K562 (cell line): ENCODE results near the gene PSMG3. TPM values are rescaled to one million over a fixed set of nuclear protein-coding genes. Genes with fewer than 3 reads are reported as not detected.

Experiments used
- ATAC-seq: fragments of 200-7000 bp; cut with Tn5 transposase; 3 replicates; pipeline ENCODE4 v1.9.1; 2020; ENCODE audit warnings: moderate library complexity
- BruUV-seq: library from RNA; stranded (reverse); fragments of 400-500 nt; replicated peaks from 2 replicates; lab custom pipeline; 2021; lab: Mats Ljungman, UMichigan
- CTCF ChIA-PET: fragments of 300-600 bp; formaldehyde crosslinking; extraction: SDS; loops from one replicate; lab custom pipeline; 2021; ENCODE audit warnings: low intra/inter-chr PET ratio; lab: Yijun Ruan, JAX
- POLR2A ChIA-PET: fragments of 300-600, 350-650 bp; sonication (Branson Sonifier 250); formaldehyde crosslinking; extraction: SDS; loops from one replicate; lab custom pipeline; 2021; ENCODE audit warnings: antibody characterized with exemption, inconsistent platforms; lab: Yijun Ruan, JAX
- DNase-seq, 4 experiments: peaks; one replicate each; pipeline versions ENCODE4 v3.0.0 to v3.0.0-alpha.2; 2011 to 2018; ENCODE audit warnings: low spot score in 3 of 4, mixed read lengths in 3 of 4; ENCODE audit errors: extremely low read depth in 1 of 4
- FAIRE-seq: peaks from 2 replicates; lab custom pipeline; 2011; peaks lifted over from hg19 to GRCh38; lab: Jason Lieb, UNC
- H2AFZ ChIP-seq: 2 replicates; pipeline ENCODE4 v1.6.0; 2011; ENCODE audit warnings: low read depth, low read length, control low read depth, inconsistent platforms
- H3K27ac ChIP-seq: fragments of 200-600 bp; 3 replicates; pipeline ENCODE4 v1.8.0; 2011; ENCODE audit warnings: low read depth, mild to moderate bottlenecking, control low read depth, inconsistent platforms, low read length, moderate library complexity, mixed read lengths; ENCODE audit errors: extremely low read depth
- H3K27me3 ChIP-seq, 2 experiments: fragments of 300-600 bp in 1 of 2; 2 replicates in 1 of 2; 3 replicates in 1 of 2; pipeline versions ENCODE4 v1.6.0 to v1.8.0; 2011; ENCODE audit warnings: inconsistent platforms in 2 of 2, low read length in 2 of 2, mild to moderate bottlenecking in 1 of 2, mixed read lengths in 1 of 2, moderate library complexity in 1 of 2; ENCODE audit not compliant: control insufficient read depth in 2 of 2, insufficient read depth in 2 of 2
- H3K36me3 ChIP-seq: fragments of 300-600 bp; 3 replicates; pipeline ENCODE4 v1.8.0; 2011; ENCODE audit warnings: mild to moderate bottlenecking, low read length, inconsistent platforms; ENCODE audit not compliant: control insufficient read depth, insufficient read depth
- H3K4me1 ChIP-seq, 2 experiments: fragments of 200-600 bp in 1 of 2; replicated peaks in 1 of 2; 2 replicates in 1 of 2; 3 replicates in 1 of 2; pipeline versions ENCODE4 v1.5.1 to v1.8.0; 2011; ENCODE audit warnings: inconsistent platforms in 2 of 2, low read length in 2 of 2, mild to moderate bottlenecking in 1 of 2, mixed read lengths in 1 of 2, moderate library complexity in 1 of 2; ENCODE audit not compliant: control insufficient read depth in 2 of 2, insufficient read depth in 2 of 2
- H3K4me2 ChIP-seq: 2 replicates; pipeline ENCODE4 v1.6.1; 2011; ENCODE audit warnings: low read length, control low read depth, inconsistent platforms, mixed read lengths; ENCODE audit not compliant: insufficient read depth
- H3K4me3 ChIP-seq: fragments of 200-600 bp; sonication (generic), shearing (Covaris generic); 2 replicates; pipeline ENCODE4 v1.5.1; 2016; ENCODE audit warnings: control low read depth, inconsistent platforms
- H3K79me2 ChIP-seq: fragments of 200-600 bp; 3 replicates; pipeline ENCODE4 v1.8.0; 2011; ENCODE audit warnings: low read length, inconsistent platforms; ENCODE audit not compliant: control insufficient read depth, insufficient read depth
- H3K9ac ChIP-seq, 2 experiments: 2 replicates each; pipeline versions ENCODE4 v1.6.0 to v1.6.1; 2011; ENCODE audit warnings: low read depth in 2 of 2, low read length in 2 of 2, control low read depth in 1 of 2, inconsistent platforms in 1 of 2, mild to moderate bottlenecking in 1 of 2, mixed read lengths in 1 of 2; ENCODE audit not compliant: insufficient read depth in 1 of 2
- H3K9me1 ChIP-seq: one replicate; pipeline ENCODE4 v1.6.0; 2011; ENCODE audit warnings: inconsistent platforms, mild to moderate bottlenecking, low read length, moderate library complexity; ENCODE audit not compliant: control insufficient read depth, insufficient read depth
- H3K9me3 ChIP-seq: replicated peaks from 2 replicates; pipeline ENCODE4 v1.5.1; 2011; ENCODE audit warnings: low read depth, low read length, inconsistent platforms; ENCODE audit not compliant: control insufficient read depth, insufficient read depth
- H4K20me1 ChIP-seq: replicated peaks from 2 replicates; pipeline ENCODE4 v1.6.1; 2011; ENCODE audit warnings: low read length, inconsistent platforms, mixed read lengths; ENCODE audit not compliant: control insufficient read depth, insufficient read depth
- CCNT2 ChIP-seq: IDR thresholded peaks from 2 replicates; pipeline ENCODE4 v1.6.1; 2011; ENCODE audit warnings: borderline replicate concordance, low read depth, mild to moderate bottlenecking, moderate library complexity, mixed read lengths, low read length; ENCODE audit not compliant: insufficient read length; ENCODE audit errors: extremely low read depth
- EGR1 ChIP-seq: fragments of 450-650 bp; conservative IDR thresholded peaks from 2 replicates; pipeline ENCODE4 v1.6.1; 2017; ENCODE audit warnings: mild to moderate bottlenecking
- EP400 ChIP-seq: fragments of 450-650 bp; IDR thresholded peaks from 2 replicates; pipeline ENCODE4 v1.6.1; 2017; ENCODE audit warnings: antibody characterized with exemption, mild to moderate bottlenecking, moderate library complexity
- FOS ChIP-seq: IDR thresholded peaks from 3 replicates; pipeline ENCODE4 v1.6.1; 2011; ENCODE audit not compliant: insufficient read length; ENCODE audit errors: extremely low read depth
- FOXA3 ChIP-seq, 2 experiments: fragments of 450-650 bp in 1 of 2; sonication (generic) in 1 of 2; formaldehyde crosslinking; IDR thresholded peaks in 1 of 2; conservative IDR thresholded peaks in 1 of 2; 2 replicates each; pipeline versions ENCODE4 v1.4.0 to v1.8.0; 2020 to 2022; ENCODE audit warnings: mild to moderate bottlenecking in 2 of 2, missing genetic modification reagents in 1 of 2
- FOXK2 ChIP-seq, 2 experiments: fragments of 450-650 bp; IDR thresholded peaks in 1 of 2; conservative IDR thresholded peaks in 1 of 2; 2 replicates each; pipeline ENCODE4 v1.6.1; 2016; ENCODE audit warnings: low read depth in 2 of 2, mild to moderate bottlenecking in 1 of 2
- FOXP1 ChIP-seq: sonication (generic); formaldehyde crosslinking; IDR thresholded peaks from 2 replicates; pipeline ENCODE4 v1.8.0; 2022; ENCODE audit warnings: mild to moderate bottlenecking, missing genetic modification reagents
- POLR2B ChIP-seq: fragments of 450-650 bp; IDR thresholded peaks from 2 replicates; pipeline ENCODE4 v1.6.1; 2018; ENCODE audit warnings: low read depth; ENCODE audit not compliant: partially characterized antibody
- SMARCE1 ChIP-seq: fragments of 450-650 bp; IDR thresholded peaks from 2 replicates; pipeline ENCODE4 v1.7.1; 2016; ENCODE audit warnings: mild to moderate bottlenecking
- TEAD4 ChIP-seq, 2 experiments: sonication (generic) in 1 of 2; formaldehyde crosslinking in 1 of 2; IDR thresholded peaks; 2 replicates each; pipeline versions ENCODE4 v1.6.1 to v1.8.0; 2012 to 2022; ENCODE audit warnings: borderline replicate concordance in 1 of 2, inconsistent platforms in 1 of 2, low read length in 1 of 2, mild to moderate bottlenecking in 1 of 2, missing genetic modification reagents in 1 of 2
- ZBTB11 ChIP-seq, 3 experiments: fragments of 200-800 bp in 1 of 3; fragments of 250-450 bp in 1 of 3; fragments of 450-650 bp in 1 of 3; sonication (Bioruptor Pico) in 1 of 3; sonication (Bioruptor generic) in 1 of 3; formaldehyde crosslinking in 1 of 3; IDR thresholded peaks; 2 replicates each; pipeline versions ENCODE4 v1.6.1 to v1.8.0; 2016 to 2022; ENCODE audit warnings: mild to moderate bottlenecking in 2 of 3, missing genetic modification characterization in 2 of 3, missing compliant biosample characterization in 1 of 3, moderate library complexity in 1 of 3
- ZNF263 ChIP-seq: sonication (generic); formaldehyde crosslinking; IDR thresholded peaks from 2 replicates; pipeline ENCODE4 v1.8.0; 2022; ENCODE audit warnings: mild to moderate bottlenecking, missing genetic modification reagents, borderline replicate concordance
- WGBS: fragments of 100-300 bp; shearing (Covaris generic); methylation state at CpG from one replicate; pipeline ENCODE4 v1.1.6; 2016; ENCODE audit warnings: low coverage, mixed read lengths; ENCODE audit not compliant: insufficient coverage; ENCODE audit errors: missing lambda C conversion rate; 5-methylcytosine and 5-hydroxymethylcytosine counted together
- in situ Hi-C: fragments of 300-500 bp; cut with MboI; formaldehyde crosslinking; loops from 4 replicates; pipeline ENCODE4 v1.15.0; 2018; ENCODE audit warnings: inconsistent platforms, mixed read lengths
- intact Hi-C: fragments of 100-400 bp; cut with micrococcal nuclease; formaldehyde crosslinking; loops from 2 replicates; pipeline ENCODE4 v1.14.2; 2022
- polyA plus RNA-seq, 8 experiments: library from polyadenylated mRNA; depleted of rRNA in 4 of 8; stranded (reverse) in 5 of 8; unstranded in 3 of 8; fragments of >200 nt; fragmentation: Nextera tagmentation in 2 of 8; fragmentation: Illumina TruSeq in 1 of 8; extraction: Ambion mirVana in 2 of 8; extraction: Trizol in 1 of 8; gene quantifications; 2 replicates each; pipeline versions ENCODE4 v1.2.1 to v1.2.3, GENCODE V29; 2011 to 2014; ENCODE audit warnings: inconsistent platforms in 1 of 8, missing spikeins in 1 of 8
- total RNA-seq, 7 experiments: library from RNA; depleted of rRNA in 6 of 7; stranded (reverse); fragments of >200 nt in 6 of 7; fragmentation: Illumina TruSeq in 2 of 7; extraction: Trizol in 2 of 7; gene quantifications; 2 replicates each; pipeline versions ENCODE4 v1.2.1 to v1.2.3, GENCODE V29; 2011 to 2021; ENCODE audit warnings: low replicate concordance in 1 of 7
- TF ChIP-seq, protein P1 (sequence below): sonication (generic); formaldehyde crosslinking; IDR thresholded peaks from 2 replicates; pipeline ENCODE4 v1.8.1; 2023; ENCODE audit warnings: mild to moderate bottlenecking, missing genetic modification reagents

The PSMG3 gene
- total and polyA plus RNA-seq, 9 of the 15 experiments (the other 6 are each of a cell fraction or from before 2014, with no cell fraction given) = 34.8 to 122 (median 80.1) TPM

- DNase-seq (peak; percentile 69 to 75 (median 72)), FAIRE-seq (peak; percentile 81), ATAC-seq (peak; percentile 67)
- H3K9ac ChIP-seq = peak overlapping the region in 1 of 2 experiments; percentile 73; a peak in 2 of 4 replicates
- intact Hi-C loops (no loop called here), in situ Hi-C loops (no loop called here)
- peaks cover 49% of the 10 kb centered on the region; the same call in 2 of the 3 replicates for H3K36me3 ChIP-seq
- peaks cover 38 to 87% of the 10 kb centered on the region in 2 experiments for H3K4me1 ChIP-seq
- POLR2A ChIA-PET = interaction anchor here (0.7 to 1.4 kb wide), 2 partner anchors 12 kb away, joined by 3 to 6 read pairs; no protein-coding TSS in a partner anchor
- H3K9me3 ChIP-seq = no peaks in the 10 kb centered on the region
- no peak overlapping the region for H2AFZ ChIP-seq
- peak overlapping the region; percentile 45 for H3K4me2 ChIP-seq
- peak overlapping the region; percentile 25; the same call in 2 of the 3 replicates for H3K27ac ChIP-seq
- H4K20me1 ChIP-seq = peaks cover 48% of the 10 kb centered on the region
- no peaks in the 10 kb centered on the region for H3K27me3 ChIP-seq
- peaks cover 14% of the 10 kb centered on the region for H3K9me1 ChIP-seq
- WGBS = 47% methylated on average over 26 of the region's 52 CpGs
- H3K4me3 ChIP-seq = no peak overlapping the region
- no TSS peak for BruUV-seq
- peaks cover 62% of the 10 kb centered on the region for H3K79me2 ChIP-seq
- CTCF ChIA-PET = interaction anchor here (1.7 kb wide), 1 partner anchor 34 kb away, joined by 4 read pairs; the partner anchor contains the start of gene INTS1
- no peak for TF ChIP-seq POLR2B
- TF ChIP-seq TEAD4 (IDR thresholded peaks at IDR 0.05; ENCODE audit: low read length) = peak; percentile 71
- TF ChIP-seq TEAD4 (CRISPR knock-in tag; IDR thresholded peaks at IDR 0.05; ENCODE audit: borderline replicate concordance) = no peak
- no peak for TF ChIP-seq EP400
- TF ChIP-seq CCNT2 = peak; percentile 83
- TF ChIP-seq FOXP1 (CRISPR knock-in tag) = no peak
- peak; percentile 86 for TF ChIP-seq SMARCE1
- peak; percentile 61 for TF ChIP-seq FOS
- peak; percentile 38 for TF ChIP-seq EGR1
- TF ChIP-seq FOXA3 (CRISPR knock-in tag; conservative IDR thresholded peaks at IDR 0.05 in 1 of 2, IDR thresholded peaks at IDR 0.05 in 1 of 2) = peak; percentile 71 to 95
- TF ChIP-seq, protein P1, sequence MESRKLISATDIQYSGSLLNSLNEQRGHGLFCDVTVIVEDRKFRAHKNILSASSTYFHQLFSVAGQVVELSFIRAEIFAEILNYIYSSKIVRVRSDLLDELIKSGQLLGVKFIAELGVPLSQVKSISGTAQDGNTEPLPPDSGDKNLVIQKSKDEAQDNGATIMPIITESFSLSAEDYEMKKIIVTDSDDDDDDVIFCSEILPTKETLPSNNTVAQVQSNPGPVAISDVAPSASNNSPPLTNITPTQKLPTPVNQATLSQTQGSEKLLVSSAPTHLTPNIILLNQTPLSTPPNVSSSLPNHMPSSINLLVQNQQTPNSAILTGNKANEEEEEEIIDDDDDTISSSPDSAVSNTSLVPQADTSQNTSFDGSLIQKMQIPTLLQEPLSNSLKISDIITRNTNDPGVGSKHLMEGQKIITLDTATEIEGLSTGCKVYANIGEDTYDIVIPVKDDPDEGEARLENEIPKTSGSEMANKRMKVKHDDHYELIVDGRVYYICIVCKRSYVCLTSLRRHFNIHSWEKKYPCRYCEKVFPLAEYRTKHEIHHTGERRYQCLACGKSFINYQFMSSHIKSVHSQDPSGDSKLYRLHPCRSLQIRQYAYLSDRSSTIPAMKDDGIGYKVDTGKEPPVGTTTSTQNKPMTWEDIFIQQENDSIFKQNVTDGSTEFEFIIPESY (CRISPR knock-in tag) = peak; percentile 62; the same call in 1 of the 2 replicates
- TF ChIP-seq ZBTB11 (CRISPR knock-in tag; IDR thresholded peaks at IDR 0.05) = 0 out of 6 replicates have a peak, but pooled peaks of 1 of the 3 experiments have one; percentile 21
- peak; percentile 65; the same call in 1 of the 2 replicates for TF ChIP-seq ZNF263
- TF ChIP-seq FOXK2 (conservative IDR thresholded peaks at IDR 0.05 in 1 of 2, IDR thresholded peaks at IDR 0.05 in 1 of 2; ENCODE audit: low read depth in 2 of 2) = peak; percentile 65 to 67; a peak in 3 of 4 replicates
Observed at GRCh38 chr7:1536743-1537534, 32.9 kb downstream of the PSMG3 start.
